SKM-1 (cell line): ENCODE data around the gene CCDC90B.
"Not testable (repeated sequence)": the region's sequence is repeated elsewhere in the genome, so short reads cannot be mapped to it uniquely, and the experiment has no call there.

ENCODE experiments used
- DNase-seq: peaks from one replicate; lab custom pipeline; 2025; ENCODE audit not compliant: unreplicated experiment; lab: John Stamatoyannopoulos, UW

The CCDC90B gene

DNA sequence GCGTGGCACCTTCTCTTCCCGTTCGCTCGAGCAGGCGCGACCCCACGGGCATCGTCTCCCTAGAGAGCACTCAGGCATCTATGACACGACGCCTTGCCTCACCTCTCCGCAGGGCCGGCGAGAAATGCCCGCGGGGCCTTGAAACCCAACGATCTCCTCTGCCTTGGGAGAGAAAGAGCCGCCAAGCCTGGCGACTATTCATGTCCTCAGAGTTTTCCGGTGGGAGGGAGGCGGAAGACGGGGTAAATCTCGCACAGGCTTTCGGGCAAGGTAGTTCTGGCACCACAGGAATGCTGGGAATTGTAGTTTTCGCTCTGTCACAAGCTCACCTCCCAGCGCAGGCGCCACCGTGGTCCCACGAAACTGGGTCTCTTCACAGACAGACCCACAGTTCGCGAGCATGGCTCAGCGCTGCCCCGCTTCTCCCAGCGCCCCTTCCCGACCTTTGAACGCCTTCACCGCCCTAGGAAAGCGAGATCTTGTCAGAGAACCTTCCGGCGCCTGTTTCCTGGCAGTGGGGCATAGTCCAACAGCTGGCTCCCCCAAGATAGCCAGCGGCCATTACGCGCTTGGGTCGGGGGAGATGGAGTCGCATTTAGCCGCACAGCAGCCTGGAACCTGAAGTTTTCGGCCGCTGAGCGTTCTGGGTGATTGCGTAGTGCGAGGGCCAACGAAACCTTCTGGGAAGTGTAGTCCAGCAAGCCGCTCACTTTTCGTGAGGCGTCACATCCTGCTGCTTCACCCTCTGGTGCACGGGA, at the start of gene CCDC90B:
CCDC90B (minus strand) TSS at position 597 of the 758 bp plus-strand sequence; CDS start at position 202, 395 bp downstream.
- DNase-seq: peak; percentile 89

DNA sequence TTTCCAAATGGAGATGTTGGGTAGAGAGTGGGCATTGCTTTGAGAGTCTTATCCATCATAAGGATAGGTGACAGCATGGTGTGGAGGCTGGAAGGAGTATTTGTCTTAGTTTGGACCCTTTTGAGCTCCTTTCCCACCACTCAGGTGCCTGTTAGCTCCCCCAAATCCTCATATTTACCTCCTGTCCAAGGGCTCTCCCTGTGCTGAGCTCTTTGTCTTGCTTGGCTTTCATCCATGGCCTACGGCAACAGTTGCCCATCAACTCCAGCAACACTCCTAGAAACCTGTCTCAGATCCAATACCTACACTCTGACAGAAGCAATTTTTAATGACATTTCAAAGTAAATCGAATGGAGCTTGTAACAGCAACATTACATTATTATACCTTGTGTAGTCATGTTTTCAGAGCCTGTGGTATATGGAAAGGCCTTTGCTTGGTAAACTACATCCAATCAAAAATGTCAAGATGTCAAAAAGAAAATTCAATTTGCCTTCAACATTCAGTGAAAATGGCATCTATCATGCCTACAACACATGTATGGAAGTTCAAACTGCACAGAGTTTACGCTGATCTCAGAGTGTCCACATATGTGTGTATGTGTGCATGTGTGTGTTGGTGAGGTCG, 49.4 kb upstream of the CCDC90B start:
- no peak for DNase-seq

GRCh38 chr11:83330303-83330702, 44.1 kb upstream of the CCDC90B start:
- no peak for DNase-seq

DNA sequence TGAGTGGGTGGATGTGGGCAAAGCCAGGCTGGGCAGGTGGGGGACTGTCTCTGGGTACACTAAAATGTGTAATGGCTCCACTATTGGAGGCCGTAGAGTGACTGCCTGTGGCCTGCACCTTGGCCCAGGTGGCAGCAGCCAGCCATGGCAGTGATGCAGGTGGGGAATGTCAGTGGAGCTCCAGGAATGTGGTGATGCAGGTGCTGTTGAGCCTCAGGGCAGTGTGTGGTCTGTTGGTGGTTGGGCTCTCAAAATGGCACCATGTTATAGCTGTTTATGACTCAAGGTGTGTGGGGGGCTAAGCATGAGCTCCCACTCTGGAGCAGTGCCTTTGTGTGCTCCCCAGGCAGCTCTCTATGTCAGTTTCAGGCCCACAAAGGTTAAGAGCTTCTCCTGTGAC, 40.2 kb upstream of the CCDC90B start:
- DNase-seq: no peak

GRCh38 chr11:83319346-83319745, 33.2 kb upstream of the CCDC90B start:
- DNase-seq: no peak

- DNase-seq: no peak
These were observed 32.8 kb upstream of the CCDC90B start for GRCh38 chr11:83318931-83319330.

DNA sequence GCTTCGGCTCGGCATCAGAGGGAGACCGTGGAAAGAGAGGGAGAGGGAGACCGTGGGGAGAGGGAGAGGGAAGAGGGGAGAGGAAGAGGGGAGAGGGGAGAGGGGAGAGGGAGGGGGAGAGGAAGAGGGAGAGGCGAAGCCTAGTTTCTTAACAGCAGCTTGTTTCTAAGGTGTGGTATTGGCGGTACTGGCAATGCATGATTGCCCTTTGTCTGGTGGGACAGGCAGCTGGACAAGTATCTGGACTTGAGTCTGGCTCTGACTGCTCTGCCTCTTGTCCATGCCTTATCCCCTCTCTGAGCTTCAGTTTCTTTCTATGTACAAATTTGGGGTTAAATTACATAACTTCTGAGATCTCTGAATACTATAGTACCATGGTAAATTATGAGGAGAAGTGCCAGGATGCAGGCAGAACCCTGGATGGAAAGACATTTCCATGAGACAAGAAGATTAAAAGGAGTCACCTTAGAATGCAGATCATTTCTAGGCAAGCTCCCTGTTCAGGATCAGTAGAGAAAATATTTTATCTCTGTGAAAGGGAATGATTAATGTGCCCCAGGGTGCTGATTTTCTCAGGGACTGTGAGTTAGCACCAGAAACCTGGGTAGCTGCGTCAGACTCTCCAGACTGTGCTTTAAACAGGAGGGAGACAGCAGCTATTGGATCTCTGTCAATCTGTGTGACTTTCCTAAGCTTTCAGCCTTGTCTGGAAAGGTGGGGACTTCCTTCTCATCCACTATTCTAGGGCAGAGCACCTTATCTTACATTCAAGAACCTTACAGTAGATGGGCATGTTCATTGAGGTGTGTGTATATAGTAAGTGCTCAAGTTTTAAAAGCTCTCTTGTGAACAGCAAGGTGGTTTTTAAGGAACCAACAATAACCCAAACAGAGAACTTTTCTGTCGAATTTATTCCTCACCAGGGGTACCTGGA, 31.9 kb upstream of the CCDC90B start:
- DNase-seq: no peak

DNA sequence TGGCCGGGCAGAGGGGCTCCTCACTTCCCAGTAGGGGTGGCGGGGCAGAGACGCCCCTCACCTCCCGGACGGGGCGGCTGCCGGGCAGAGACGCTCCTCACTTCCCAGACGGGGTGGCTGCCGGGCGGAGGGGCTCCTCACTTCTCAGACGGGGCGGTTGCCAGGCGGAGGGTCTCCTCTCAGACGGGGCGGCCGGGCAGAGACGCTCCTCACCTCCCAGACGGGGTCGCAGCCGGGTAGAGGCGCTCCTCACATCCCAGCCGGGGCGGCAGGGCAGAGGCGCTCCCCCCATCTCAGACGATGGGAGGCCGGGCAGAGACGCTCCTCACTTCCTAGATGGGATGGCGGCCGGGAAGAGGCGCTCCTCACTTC, 30.7 kb upstream of the CCDC90B start:
- not testable (repeated sequence) for DNase-seq

DNA sequence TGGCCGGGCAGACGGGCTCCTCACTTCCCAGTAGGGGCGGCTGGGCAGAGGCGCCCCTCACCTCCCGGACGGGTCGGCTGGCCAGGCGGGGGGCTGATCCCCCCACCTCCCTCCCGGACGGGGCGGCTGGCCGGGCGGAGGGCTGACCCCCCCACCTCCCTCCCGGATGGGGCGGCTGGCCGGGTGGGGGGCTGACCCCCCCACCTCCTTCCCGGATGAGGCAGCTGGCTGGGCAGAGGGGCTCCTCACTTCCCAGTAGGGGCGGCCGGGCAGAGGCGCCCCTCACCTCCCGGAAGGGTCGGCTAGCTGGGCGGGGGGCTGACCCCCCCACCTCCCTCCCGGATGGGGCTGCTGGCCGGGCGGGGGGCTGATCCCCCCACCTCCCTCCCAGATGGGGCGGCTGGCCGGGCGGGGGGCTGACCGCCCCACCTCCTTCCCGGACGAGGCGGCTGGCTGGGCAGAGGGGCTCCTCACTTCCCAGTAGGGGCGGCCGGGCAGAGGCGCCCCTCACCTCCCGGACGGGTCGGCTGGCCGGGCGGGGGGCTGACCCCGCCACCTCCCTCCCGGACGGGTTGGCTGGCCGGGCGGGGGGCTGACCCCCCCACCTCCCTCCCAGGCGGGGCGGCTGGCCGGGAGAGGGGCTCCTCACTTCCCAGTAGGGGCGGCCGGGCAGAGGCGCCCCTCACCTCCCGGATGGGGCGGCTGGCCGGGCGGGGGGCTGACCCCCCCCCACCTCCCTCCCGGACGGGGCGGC, 30.2 kb upstream of the CCDC90B start:
- DNase-seq: not testable (repeated sequence)

GRCh38 chr11:83312430-83312829, 26.3 kb upstream of the CCDC90B start:
- DNase-seq: no peak

- no peak for DNase-seq
These were observed 25.5 kb upstream of the CCDC90B start for GRCh38 chr11:83311701-83312100.

GRCh38 chr11:83310718-83311117, 24.6 kb upstream of the CCDC90B start:
- DNase-seq: no peak

GRCh38 chr11:83308536-83308935, 22.4 kb upstream of the CCDC90B start:
- not testable (repeated sequence) for DNase-seq

DNA sequence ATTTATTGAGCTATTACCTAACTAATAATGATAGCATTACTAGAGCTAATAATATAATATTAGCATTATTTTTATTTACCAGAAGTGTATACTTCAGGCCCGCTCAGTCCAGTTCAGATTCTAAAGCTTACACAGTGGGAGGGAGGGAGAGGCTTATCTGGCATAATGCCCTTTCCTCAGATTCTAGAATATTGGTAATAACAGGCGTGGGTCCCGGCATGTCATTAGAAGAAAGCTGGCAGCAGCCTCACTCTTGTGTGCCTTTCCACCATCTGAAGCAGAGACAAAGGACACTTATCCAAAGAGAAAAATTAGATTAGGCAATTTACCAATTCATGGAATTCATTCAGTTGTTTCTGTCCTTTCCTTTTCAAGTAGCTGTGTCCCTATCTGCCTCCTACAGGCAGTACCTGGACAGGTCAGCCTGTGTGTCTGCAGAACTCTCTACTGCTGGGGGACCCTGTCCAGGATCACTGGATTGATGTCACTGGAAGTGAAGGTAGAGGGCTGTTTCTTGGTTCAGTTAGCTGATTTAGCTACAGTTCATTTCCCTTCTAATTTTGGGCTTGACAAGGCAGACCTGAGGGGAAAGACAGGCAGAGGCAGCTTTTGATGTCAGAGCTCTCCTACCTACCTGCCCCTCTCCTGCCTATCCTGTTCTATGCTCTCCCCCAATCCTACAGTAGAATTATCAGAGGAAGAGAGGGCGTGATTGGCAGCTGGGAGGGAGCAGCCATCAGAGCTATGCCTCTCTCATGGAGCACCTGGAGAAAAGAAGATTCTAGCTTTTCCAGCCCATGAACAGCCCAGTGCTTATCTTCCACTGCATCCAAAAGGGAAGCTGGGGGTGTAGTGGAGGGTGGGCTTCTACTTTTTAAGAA, 20.3 kb upstream of the CCDC90B start:
- DNase-seq: no peak

- DNase-seq: no peak
These were observed 17.1 kb upstream of the CCDC90B start for GRCh38 chr11:83303316-83303715.

- DNase-seq: peak; percentile 4
These were observed 16.0 kb upstream of the CCDC90B start for GRCh38 chr11:83302151-83302550.

DNA sequence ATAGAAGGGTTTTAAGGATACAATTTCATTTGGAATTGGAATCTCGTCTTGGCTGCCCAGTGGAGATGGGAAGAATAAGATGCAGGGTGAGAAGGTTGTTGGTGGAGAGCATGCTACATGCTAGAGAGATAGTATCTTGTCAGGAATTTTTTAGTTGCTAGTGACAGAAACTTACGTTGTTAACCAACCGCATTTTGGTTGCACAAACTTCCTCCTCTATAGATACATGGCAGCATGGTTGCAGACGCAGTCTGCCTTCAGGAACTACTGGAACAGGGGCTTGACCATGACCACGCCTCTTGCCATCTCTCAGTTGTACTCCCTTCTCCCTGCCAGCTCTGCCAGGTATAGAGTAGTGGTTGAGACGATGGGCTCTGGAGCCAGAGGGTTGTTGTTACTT, 13.5 kb upstream of the CCDC90B start:
- no peak for DNase-seq

- DNase-seq: no peak
These were observed 8.0 kb upstream of the CCDC90B start for GRCh38 chr11:83294208-83294607.

DNA sequence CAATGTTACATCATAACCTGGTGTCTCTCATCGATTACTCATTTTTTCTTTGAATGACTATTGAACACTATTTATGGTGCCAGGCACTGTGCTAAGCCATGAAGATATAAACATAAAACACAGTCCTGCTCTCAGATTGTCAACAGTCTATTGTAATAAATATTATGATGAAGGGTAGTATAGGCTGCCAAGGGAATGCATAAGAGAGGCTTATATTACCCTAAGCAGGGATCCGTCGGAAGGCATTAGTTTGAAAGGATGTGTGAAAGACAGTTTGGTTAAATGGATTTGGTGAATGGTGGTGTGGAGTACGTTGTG, 7.2 kb upstream of the CCDC90B start:
- DNase-seq: no peak
